ENCODE results near the gene TRHDE. TPM values are rescaled to one million over a fixed set of nuclear protein-coding genes. Genes with fewer than 3 reads are reported as not detected.

The TRHDE gene
- total and polyA plus RNA-seq, 2 donors (not counting 3 experiments of a cell fraction or from before 2014, with no cell fraction given): not detected

DNA sequence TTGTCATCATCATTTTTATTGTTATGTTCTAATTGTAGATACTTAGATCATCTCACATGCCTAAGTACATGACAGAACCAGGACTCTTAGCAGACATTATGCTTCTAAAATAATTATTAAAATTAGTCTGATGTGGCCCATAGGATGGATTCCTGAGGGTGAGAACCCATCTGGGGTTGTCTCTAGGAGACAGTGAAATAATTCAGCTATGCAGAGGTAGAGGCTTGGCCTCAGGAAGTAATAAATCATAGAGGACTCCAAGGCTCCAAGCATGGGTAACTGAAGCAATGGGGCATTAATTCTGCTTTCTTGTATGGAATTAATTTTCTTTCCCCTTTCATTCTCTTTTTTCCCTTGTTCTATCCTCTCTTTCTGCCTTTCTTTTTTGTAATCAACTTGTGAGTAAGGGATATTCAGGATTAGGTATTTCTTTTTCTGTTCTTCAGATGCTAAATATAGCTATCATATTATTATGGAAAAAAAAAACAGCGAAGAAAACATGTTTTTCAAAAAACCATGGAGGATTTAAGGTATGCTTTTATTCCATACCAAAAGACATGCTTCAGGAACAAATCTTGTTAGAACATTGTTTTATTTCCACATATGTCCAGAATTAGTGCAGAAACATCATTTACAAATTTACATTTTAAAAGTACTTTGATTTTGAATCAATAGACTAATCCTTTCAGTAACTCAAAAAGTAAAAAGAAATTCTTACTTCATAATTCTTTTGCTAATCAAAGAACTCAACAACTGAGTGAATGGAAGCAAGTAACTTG is 263.2 kb downstream of the TRHDE start:
- intact Hi-C loops (cut with micrococcal nuclease) (no loop called here), dilution Hi-C loops (cut with MboI; ENCODE audit: extremely low pct_ligation_motif_present, low sequenced_read_pairs) (no loop called here)
- FAIRE-seq (no peak), DNase-seq (ENCODE audit: low read depth, low spot score) (no peak)
- no peak overlapping the region for H3K9ac ChIP-seq (replicated peaks; ENCODE audit: extremely low read depth, insufficient read depth, low read length)
- H4K20me1 ChIP-seq (replicated peaks; ENCODE audit: control insufficient read depth, extremely low read depth, insufficient read depth, low read length): no peaks in the 10 kb centered on the region
- no peak overlapping the region for H3K4me2 ChIP-seq (ENCODE audit: insufficient read depth, low read length)
- CTCF ChIA-PET: no interaction called here
- H3K4me1 ChIP-seq (ENCODE audit: control insufficient read depth, extremely low read depth, insufficient read depth, low read length): no peaks in the 10 kb centered on the region
- POLR2A ChIA-PET: no interaction called here
- H3K79me2 ChIP-seq (ENCODE audit: control insufficient read depth, insufficient read depth, low read length): no peaks in the 10 kb centered on the region
- TF ChIP-seq, protein P1, sequence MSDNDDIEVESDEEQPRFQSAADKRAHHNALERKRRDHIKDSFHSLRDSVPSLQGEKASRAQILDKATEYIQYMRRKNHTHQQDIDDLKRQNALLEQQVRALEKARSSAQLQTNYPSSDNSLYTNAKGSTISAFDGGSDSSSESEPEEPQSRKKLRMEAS (IDR thresholded peaks at IDR 0.05; ENCODE audit: insufficient read depth, insufficient read length): no peak
- no peak for TF ChIP-seq MYC (IDR thresholded peaks at IDR 0.05; ENCODE audit: low read depth, low read length)
- no peak for TF ChIP-seq EZH2 (IDR thresholded peaks at IDR 0.05; ENCODE audit: borderline replicate concordance, low read depth, low read length, severe bottlenecking)
- no peak for TF ChIP-seq POLR2AphosphoS5 (IDR thresholded peaks at IDR 0.05; ENCODE audit: insufficient read depth, low read depth, low read length)
- no peak for TF ChIP-seq POLR2A (IDR thresholded peaks at IDR 0.05; ENCODE audit: low read depth, low read length)
- no peak overlapping the region for H3K4me3 ChIP-seq (replicated peaks in 1 of 3; ENCODE audit: insufficient read depth in 1 of 3, low read depth in 1 of 3, low read length in 3 of 3)
- H3K9me3 ChIP-seq (replicated peaks; ENCODE audit: control insufficient read depth, insufficient read depth, low read length): no peaks in the 10 kb centered on the region
- no TSS peak for BruUV-seq (replicated peaks)
- H2AFZ ChIP-seq (ENCODE audit: low read depth, low read length): no peak overlapping the region
- no peaks in the 10 kb centered on the region for H3K9me1 ChIP-seq (replicated peaks; ENCODE audit: control insufficient read depth, extremely low read depth, insufficient read depth, low read length)
- no peaks in the 10 kb centered on the region for H3K36me3 ChIP-seq (ENCODE audit: control insufficient read depth in 2 of 2, extremely low read depth in 1 of 2, insufficient read depth in 2 of 2, low read length in 2 of 2)
- no peaks in the 10 kb centered on the region for H3K27me3 ChIP-seq (ENCODE audit: control insufficient read depth in 2 of 2, insufficient read depth in 2 of 2, low read length in 2 of 2)
- no peak overlapping the region for H3K27ac ChIP-seq (ENCODE audit: insufficient read depth, low read depth, low read length)

DNA sequence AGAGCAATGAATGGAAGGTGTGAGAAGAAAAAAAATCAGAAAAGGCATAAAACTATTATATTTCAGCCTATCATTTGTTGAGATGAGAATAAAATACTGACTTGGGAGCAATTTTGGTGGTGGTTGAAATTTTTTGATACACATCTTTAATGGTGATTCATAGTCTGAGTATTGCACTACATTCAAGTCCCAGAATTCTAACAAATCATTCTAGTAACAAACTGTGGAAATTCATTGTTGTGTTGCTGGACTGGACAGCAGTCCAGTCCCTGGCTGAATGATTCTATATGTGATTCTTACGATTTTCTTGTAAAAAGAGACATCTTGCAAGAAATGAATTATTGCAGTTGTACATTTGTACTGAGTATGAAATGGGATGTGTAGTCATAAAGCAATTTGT is 268.6 kb downstream of the TRHDE start:
- Histone ChIP-seq H3K9me1 (replicated peaks; ENCODE audit: control insufficient read depth, extremely low read depth, insufficient read depth, low read length) (no peaks in the 10 kb centered on the region), H3K4me1 (ENCODE audit: control insufficient read depth, extremely low read depth, insufficient read depth, low read length) (no peaks in the 10 kb centered on the region), H3K27ac (ENCODE audit: insufficient read depth, low read depth, low read length) (no peak overlapping the region), H3K4me2 (ENCODE audit: insufficient read depth, low read length) (no peak overlapping the region), H2AFZ (ENCODE audit: low read depth, low read length) (no peak overlapping the region), H3K36me3 (ENCODE audit: control insufficient read depth in 2 of 2, extremely low read depth in 1 of 2, insufficient read depth in 2 of 2, low read length in 2 of 2) (no peaks in the 10 kb centered on the region), H3K79me2 (ENCODE audit: control insufficient read depth, insufficient read depth, low read length) (no peaks in the 10 kb centered on the region), H3K27me3 (ENCODE audit: control insufficient read depth in 2 of 2, insufficient read depth in 2 of 2, low read length in 2 of 2) (no peaks in the 10 kb centered on the region), H3K4me3 (replicated peaks in 1 of 3; ENCODE audit: insufficient read depth in 1 of 3, low read depth in 1 of 3, low read length in 3 of 3) (no peak overlapping the region), H3K9ac (replicated peaks; ENCODE audit: extremely low read depth, insufficient read depth, low read length) (no peak overlapping the region), H3K9me3 (replicated peaks; ENCODE audit: control insufficient read depth, insufficient read depth, low read length) (no peaks in the 10 kb centered on the region), H4K20me1 (replicated peaks; ENCODE audit: control insufficient read depth, extremely low read depth, insufficient read depth, low read length) (no peaks in the 10 kb centered on the region)
- no TSS peak for BruUV-seq (replicated peaks)
- CTCF ChIA-PET: no interaction called here
- TF ChIP-seq GATA2 (IDR thresholded peaks at IDR 0.05; ENCODE audit: insufficient read depth, insufficient read length, low read depth, low read length) (no peak), MYC (IDR thresholded peaks at IDR 0.05; ENCODE audit: low read depth, low read length) (no peak), JUN (IDR thresholded peaks at IDR 0.05; ENCODE audit: borderline replicate concordance, insufficient read depth, insufficient read length, low read depth) (no peak), FOS (IDR thresholded peaks at IDR 0.05; ENCODE audit: borderline replicate concordance, insufficient read depth, low read length) (no peak), POLR2AphosphoS5 (IDR thresholded peaks at IDR 0.05; ENCODE audit: insufficient read depth, low read depth, low read length) (no peak), POLR2A (IDR thresholded peaks at IDR 0.05; ENCODE audit: low read depth, low read length) (no peak), EZH2 (IDR thresholded peaks at IDR 0.05; ENCODE audit: borderline replicate concordance, low read depth, low read length, severe bottlenecking) (no peak)
- TF ChIP-seq, protein P1 (IDR thresholded peaks at IDR 0.05; ENCODE audit: insufficient read depth, insufficient read length): no peak
- TF ChIP-seq, protein P2, sequence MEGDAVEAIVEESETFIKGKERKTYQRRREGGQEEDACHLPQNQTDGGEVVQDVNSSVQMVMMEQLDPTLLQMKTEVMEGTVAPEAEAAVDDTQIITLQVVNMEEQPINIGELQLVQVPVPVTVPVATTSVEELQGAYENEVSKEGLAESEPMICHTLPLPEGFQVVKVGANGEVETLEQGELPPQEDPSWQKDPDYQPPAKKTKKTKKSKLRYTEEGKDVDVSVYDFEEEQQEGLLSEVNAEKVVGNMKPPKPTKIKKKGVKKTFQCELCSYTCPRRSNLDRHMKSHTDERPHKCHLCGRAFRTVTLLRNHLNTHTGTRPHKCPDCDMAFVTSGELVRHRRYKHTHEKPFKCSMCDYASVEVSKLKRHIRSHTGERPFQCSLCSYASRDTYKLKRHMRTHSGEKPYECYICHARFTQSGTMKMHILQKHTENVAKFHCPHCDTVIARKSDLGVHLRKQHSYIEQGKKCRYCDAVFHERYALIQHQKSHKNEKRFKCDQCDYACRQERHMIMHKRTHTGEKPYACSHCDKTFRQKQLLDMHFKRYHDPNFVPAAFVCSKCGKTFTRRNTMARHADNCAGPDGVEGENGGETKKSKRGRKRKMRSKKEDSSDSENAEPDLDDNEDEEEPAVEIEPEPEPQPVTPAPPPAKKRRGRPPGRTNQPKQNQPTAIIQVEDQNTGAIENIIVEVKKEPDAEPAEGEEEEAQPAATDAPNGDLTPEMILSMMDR (IDR thresholded peaks at IDR 0.05; ENCODE audit: extremely low read depth in 1 of 2, insufficient read depth in 1 of 2, low read depth in 1 of 2, low read length in 2 of 2): no peak
- POLR2A ChIA-PET: no interaction called here
- dilution Hi-C loops (cut with MboI; ENCODE audit: extremely low pct_ligation_motif_present, low sequenced_read_pairs): no loop called here
- DNase-seq (ENCODE audit: low read depth, low spot score) (no peak), FAIRE-seq (no peak)
- intact Hi-C loops (cut with micrococcal nuclease): no loop called here
